GM19328 (cell line): Measurements from ENCODE around the gene IKZF1.
A peak's percentile ranks its signal among the peaks of the same experiment; 100 is the strongest.

Experiments used
- ATAC-seq: cut with Tn5 transposase; IDR thresholded peaks from one replicate; pipeline ENCODE4 v1.9.1; 2021; ENCODE audit warnings: mild to moderate bottlenecking, moderate library complexity; ENCODE audit not compliant: unreplicated experiment

IKZF1 gene

GRCh38 chr7:50304129-50304910, at the start of gene IKZF1:
IKZF1 (plus strand) TSS chr7:50304716; CDS start chr7:50319062, 14,346 bp downstream.
- peak; percentile 38 for ATAC-seq

GRCh38 chr7:50261593-50261992, 42.9 kb upstream of the IKZF1 start:
- ATAC-seq = no peak

GRCh38 chr7:50262446-50262845, 42.1 kb upstream of the IKZF1 start:
- peak; percentile 10 for ATAC-seq

GRCh38 chr7:50262916-50263690, 41.4 kb upstream of the IKZF1 start:
- ATAC-seq = peak; percentile 51

- ATAC-seq = no peak
These were observed 39.6 kb upstream of the IKZF1 start for GRCh38 chr7:50264908-50265307.

- no peak for ATAC-seq
These were observed 38.4 kb upstream of the IKZF1 start for GRCh38 chr7:50265968-50266634.

- peak; percentile 38 for ATAC-seq
These were observed 37.7 kb upstream of the IKZF1 start for GRCh38 chr7:50266635-50267386.

- ATAC-seq = no peak
These were observed 36.9 kb upstream of the IKZF1 start for GRCh38 chr7:50267525-50268041.

GRCh38 chr7:50268223-50268622, 36.3 kb upstream of the IKZF1 start:
- peak; percentile 25 for ATAC-seq

- ATAC-seq = no peak
These were observed 35.5 kb upstream of the IKZF1 start for GRCh38 chr7:50268990-50269389.

- no peak for ATAC-seq
These were observed 33.9 kb upstream of the IKZF1 start for GRCh38 chr7:50270531-50271018.

GRCh38 chr7:50272808-50273207, 31.7 kb upstream of the IKZF1 start:
- no peak for ATAC-seq

GRCh38 chr7:50273301-50273700, 31.2 kb upstream of the IKZF1 start:
- no peak for ATAC-seq

- ATAC-seq = no peak
These were observed 30.6 kb upstream of the IKZF1 start for GRCh38 chr7:50273870-50274269.

GRCh38 chr7:50274361-50274760, 30.2 kb upstream of the IKZF1 start:
- no peak for ATAC-seq

- no peak for ATAC-seq
These were observed 29.1 kb upstream of the IKZF1 start for GRCh38 chr7:50275430-50275829.

GRCh38 chr7:50276483-50276882, 28.0 kb upstream of the IKZF1 start:
- ATAC-seq = no peak

GRCh38 chr7:50278120-50278519, 26.4 kb upstream of the IKZF1 start:
- ATAC-seq = no peak

- ATAC-seq = peak; percentile 84
These were observed 22.7 kb upstream of the IKZF1 start for GRCh38 chr7:50281680-50282445.
